NCI-H2196 treated with DMSO at 0.1 percent for 48 hours (cell line): Measurements from ENCODE around the gene DET1.
"Not testable (repeated sequence)": the region's sequence is repeated elsewhere in the genome, so short reads cannot be mapped to it uniquely, and the experiment has no call there.

Source experiments
- DNase-seq: peaks from one replicate; lab custom pipeline; 2025; ENCODE audit not compliant: unreplicated experiment; lab: John Stamatoyannopoulos, UW

The DET1 gene

DNA sequence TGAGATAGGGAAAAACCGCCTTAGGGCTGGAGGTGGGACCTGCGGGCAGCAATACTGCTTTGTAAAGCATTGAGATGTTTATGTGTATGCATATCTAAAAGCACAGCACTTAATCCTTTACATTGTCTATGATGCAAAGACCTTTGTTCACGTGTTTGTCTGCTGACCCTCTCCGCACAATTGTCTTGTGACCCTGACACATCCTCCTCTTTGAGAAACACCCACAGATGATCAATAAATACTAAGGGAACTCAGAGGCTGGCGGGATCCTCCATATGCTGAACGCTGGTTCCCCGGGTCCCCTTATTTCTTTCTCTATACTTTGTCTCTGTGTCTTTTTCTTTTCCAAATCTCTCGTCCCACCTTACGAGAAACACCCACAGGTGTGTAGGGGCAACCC is 5.4 kb downstream of the DET1 start:
- not testable (repeated sequence) for DNase-seq

DNA sequence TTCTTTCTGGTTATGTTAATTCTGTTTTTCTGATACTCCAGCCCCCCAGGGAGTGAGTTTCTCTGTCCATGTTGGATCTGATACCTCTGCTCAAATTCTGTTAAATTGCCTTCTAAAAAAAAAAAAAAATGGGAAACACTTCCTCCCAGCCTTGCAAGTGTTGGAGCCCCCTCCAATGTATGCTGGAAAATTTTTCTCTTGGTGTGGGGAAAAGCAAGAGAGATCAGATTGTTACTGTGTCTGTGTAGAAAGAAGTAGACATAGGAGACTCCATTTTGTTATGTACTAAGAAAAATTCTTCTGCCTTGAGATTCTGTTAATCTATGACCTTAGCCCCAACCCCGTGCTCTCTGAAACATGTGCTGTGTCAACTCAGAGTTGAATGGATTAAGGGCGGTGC is 6.1 kb downstream of the DET1 start:
- DNase-seq, result not testable (repeated sequence)

DNA sequence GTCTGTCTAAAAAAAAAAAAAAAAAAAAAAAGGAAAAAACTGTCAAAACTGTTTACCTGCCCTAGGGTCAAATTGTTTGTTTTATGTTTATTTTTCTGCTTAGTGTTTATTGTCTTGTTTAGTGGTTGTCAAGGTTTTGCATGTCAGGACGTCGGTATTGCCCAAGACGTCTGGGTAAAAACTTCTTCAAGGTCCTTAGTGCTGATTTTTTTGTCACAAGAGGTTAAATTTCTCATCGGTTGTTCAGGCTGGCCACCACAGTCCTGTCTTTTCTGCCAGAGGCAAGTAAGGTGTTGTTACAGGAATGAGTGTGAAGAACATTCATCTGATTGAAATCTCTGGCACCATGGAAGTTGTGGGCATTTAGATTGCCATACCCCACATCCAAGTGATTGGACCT is 7.0 kb downstream of the DET1 start:
- no peak for DNase-seq

DNA sequence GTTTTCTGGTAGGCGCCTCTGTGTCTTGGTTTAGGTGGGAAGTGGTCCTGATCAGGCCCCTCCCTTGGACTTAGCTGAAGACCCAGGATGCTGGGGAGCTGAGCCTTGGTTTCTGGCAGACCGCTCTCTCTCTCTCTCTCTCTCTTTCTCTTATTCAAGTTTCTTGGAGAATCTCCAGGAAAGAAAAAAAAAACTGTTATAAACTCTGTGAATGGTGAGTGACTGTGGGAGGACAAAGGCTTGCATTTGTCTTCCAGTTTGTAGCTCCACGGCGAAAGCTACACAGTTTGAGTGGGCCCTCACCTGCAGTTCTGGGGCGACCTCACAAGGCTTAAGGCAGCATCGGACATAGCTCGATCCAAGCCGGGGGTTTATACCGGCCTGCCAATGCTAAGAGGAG is 7.5 kb downstream of the DET1 start:
- no peak for DNase-seq

DNA sequence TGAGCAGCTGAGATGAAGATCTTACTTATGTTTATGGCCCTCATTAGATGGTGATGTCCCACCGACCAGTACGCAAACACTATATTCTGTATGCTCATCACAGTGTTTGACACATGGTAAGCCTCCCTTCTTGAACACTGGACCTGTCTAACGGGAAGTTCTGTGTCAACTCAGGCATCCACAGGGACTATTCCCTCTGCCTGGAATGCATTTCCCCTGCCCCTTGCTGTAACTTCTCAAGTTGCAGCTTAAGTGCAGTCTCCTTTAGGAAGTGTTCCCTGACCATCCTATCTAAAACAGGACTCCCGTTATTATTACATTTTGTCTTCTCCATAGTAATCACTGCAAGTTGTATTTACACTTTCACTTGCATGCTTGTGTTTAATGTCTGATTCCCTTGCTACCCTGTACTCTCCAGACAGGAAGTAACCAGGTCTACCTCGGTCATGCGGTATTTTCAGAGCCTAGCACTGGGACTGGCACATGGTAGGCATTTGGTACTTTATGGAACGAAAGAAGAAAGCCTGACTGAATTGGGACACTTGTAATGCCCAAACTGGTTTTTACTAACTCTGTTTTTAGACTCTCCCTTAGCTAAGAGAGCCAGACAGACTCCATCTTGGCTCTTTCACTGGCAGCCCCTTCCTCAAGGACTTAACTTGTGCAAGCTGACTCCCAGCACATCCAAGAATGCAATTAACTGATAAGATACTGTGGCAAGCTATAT is 8.7 kb downstream of the DET1 start:
- no peak for DNase-seq

DNA sequence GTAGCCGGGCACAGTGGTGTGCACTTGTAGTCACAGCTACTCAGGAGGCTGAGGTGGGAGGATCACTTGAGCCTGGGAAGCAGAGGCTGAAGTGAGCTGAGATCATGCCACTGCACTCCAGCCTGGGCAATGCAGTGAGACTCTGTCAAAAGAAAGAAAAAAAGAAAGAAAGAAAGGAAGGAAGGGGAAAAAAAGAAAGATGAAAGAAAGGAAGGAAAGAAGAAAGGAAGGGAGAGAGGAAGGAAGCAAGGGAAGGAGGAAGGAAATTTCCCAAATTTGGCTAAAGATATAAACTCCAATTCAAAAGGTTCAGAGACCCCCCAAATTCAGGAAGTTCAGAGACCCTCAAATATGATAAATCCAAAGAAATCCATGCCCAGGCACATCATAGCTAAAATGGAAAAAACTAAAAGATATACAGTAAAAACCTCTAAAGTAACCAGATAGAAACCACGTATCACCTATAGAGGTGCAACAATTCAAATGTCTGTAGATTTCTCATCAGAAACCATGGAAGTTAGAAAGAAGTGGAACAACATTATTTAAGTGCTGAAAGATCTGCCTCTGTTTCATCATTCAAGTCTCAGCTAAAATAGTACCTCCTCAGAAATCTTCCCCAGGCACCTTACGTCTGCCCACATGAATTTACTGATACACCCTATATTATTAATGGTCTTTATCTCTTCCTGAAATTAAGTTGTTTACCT is 10.7 kb downstream of the DET1 start:
- DNase-seq, result no peak

DNA sequence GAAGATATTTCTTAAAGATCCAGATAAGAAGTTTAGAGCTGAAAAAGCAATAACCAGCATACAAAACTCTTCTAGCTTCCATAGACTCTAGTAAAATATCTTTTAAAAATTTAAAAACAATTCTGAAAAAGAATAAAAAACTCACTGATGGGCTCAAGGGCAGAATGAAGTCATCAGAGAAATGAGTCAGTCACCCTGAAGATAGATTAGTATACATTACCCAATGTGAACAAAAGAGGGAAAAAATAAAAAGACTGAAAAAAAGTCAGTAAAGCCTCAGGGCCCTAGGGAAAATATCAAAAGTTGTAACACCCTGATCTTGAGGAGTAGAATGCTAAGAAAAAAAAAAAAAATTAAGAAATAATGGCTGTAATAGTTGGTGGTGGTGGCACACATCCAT is 11.4 kb downstream of the DET1 start:
- no peak for DNase-seq

DNA sequence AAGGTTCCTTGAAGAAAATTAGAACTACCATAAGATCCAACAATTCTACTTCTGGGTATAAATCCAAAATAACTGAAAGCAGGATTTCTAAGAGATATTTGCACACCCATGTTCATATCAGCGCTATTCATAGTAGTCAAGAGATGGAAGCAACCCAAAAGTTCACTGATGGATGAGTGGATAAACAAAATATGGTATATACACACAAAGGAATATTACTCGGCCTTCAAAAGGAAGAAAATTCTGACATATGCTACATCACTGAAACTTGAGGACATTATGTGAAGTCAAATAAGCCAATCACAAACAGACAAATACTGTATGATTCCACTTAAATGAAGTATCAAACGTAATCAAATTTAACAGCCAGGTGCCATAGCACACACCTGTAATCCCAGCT is 13.1 kb downstream of the DET1 start:
- DNase-seq, result no peak

DNA sequence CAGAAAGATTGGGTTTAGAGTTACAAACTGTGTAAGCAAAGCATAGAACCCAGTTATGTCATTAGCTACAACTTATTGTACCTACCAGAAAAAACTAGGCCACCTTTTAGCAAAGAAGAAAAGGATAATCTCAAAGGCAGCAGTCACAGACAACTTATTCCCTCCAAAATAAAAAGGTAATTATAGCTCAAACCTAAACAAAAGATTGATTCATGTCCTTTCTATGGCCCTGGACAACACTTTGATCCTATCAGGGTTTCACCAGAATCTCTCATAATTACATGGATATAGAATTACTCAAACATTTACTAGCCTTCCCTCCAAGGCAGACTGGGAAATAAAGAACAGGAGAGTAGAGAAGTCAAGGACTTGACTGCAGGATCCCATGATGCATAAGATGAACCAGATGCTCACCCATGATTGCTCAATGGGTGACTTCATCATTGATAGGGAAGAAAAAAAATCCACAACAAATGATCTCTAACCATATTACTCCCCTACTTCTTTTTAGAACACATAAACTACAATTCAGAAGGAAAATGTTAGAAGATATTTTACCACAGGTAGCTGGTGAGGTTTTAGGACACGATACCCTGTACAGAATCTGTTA is 17.4 kb downstream of the DET1 start:
- DNase-seq, result peak; percentile 13

DNA sequence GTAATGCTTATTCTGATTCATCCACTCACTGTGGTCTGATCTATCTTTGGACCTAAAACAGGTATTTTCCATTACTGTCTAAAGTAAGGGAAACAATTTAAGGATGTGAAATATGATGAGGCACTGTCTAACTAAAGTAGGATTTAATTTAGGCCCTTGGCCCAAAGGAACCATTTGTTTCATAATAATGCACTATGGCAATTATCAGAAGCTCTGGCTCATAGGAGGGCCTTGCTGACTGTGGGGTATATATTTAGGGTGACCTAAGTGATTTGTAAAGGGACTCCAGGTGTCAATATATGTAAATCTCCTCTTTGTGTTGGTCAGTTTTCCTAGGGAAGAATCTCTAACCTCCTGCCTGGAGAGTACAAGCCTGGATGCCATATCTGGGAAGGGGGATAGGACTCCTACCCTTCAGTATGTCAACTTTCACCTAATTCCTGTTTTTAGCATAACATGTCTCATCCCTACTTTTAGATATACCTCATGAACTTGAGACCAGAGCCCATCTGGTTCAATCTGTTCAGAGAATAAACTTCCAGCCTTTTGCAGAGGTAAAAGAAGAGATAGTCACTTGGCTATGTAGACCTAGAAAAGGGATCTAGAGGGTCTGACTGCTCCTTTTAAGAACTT is 20.1 kb downstream of the DET1 start:
- DNase-seq, result no peak

DNA sequence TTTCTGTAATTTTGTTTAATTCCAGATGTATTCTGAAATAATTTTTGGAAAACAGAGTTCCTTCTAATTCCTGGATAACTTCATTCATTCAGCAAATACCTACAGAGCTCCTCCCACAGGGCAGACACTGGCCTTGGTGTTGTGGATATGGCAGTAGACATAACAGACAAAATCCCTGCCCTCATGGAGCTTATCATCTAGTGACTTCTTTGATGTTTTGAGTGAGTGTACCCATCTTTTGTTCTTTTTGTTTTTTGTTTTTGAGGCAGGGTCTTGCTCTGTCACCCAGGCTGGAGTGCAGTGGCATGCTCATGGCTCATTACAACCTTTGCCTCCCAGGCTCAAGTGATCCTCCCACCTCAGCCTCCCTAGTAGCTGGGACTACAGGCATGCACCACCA is 21.1 kb downstream of the DET1 start:
- DNase-seq, result no peak

DNA sequence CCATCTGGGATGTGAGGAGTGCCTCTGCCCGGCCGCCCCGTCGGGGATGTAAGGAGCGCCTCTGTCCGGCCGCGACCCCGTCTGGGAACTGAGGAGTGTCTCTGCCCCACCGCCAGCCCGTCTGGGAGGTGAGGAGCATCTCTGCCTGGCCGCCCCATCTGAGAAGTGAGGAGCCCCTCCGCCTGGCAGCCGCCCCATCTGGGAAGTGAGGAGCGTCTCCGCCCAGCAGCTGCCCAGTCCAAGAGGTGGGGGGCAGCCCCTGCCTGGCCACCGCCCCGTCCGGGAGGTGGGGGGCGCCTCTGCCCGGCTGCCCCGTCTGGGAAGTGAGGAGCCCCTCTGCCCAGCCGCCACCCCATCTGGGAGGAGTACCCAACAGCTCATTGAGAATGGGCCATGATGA is 22.4 kb downstream of the DET1 start:
- DNase-seq, result not testable (repeated sequence)

DNA sequence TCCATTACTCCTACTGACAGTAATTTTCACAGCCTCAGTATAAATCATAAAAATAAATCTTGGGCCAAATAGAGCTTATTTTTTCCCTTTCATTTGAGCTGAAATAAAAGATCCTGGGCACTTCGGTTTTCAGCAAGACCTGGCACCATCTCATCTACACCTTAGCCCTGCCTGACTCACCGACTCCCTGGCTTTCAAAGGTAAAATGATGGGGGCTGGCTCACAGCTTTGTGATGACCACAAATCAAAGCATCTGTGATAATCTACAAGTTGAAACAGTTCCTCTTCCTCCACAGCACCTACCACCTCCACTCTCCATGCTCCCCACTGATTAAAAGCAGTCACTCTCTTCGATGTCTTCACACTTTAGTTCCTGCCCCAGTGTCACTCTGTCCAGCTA is 27.6 kb downstream of the DET1 start:
- DNase-seq, result no peak

DNA sequence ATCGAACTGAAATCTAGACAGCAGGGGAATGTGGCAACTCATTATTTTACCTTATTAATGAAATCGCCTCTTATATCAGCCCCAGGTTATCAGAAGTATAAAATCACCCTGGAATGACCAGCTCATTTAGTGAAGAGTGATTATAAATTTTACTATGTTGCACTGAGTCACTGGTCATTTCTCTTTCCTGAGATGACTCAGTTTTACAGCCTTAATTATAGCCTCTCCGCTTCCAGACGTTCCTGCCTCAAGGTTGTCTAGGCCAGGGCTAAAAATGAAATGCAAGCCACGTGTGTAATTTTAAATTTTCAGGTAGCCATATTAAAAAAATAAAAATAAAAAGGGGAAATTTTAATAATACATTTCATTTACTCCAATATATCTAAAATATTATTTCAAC is 33.3 kb downstream of the DET1 start:
- no peak for DNase-seq

DNA sequence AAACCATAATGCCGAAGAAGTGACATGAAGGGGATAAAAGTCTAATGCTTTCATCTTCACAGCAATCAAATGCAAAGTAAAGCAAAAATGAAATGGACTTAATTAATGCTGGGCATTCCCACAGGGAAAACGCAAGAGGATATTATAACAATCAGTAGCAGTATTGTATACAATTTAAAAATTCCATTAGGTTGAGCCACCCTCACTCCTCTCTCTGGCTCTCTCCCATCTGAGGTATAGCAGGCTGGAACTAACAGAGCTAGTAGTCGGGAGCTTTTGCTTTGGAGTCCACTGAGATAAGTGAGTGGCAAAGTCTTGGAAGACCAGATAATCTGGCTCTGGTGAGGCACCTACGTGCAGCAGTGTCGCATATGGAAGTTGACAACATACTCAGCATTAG is 33.9 kb downstream of the DET1 start:
- no peak for DNase-seq

DNA sequence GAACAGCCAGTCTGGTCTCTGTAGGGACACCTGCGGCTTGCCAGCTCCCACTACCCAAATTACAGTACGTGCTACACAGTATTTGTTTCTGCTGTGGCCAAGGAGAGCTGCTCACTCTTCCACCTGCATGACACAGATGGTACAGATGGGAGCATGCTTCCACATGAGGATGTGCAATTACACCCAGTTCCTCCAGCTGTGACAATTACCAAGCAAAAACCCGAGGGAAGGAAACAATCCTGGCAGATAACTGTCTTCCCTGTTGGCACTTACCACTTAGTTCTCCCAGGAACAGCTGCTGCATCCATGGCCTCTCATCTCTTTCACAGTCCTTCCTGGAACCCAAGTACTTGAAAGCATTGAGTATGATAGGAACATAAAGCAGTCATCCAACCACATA is 34.4 kb downstream of the DET1 start:
- no peak for DNase-seq

DNA sequence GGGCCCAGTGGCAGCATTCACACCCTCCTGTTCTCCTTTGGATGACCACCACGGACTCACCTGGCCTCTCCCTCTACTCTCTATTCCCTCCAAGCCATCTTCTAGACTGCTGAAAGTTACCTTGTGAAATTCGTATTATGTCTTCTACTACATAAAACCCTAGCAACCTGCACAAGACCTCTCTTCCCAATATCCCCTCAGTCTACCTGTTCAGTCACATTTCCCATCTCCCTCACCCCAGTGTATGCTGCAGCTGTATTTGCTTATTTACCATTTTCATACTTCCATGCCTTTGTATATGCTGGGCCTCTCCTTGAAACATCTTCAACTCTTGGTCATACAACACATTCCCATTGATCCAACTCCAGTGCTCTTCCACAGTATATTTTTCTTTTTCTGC is 35.3 kb downstream of the DET1 start:
- DNase-seq, result no peak

DNA sequence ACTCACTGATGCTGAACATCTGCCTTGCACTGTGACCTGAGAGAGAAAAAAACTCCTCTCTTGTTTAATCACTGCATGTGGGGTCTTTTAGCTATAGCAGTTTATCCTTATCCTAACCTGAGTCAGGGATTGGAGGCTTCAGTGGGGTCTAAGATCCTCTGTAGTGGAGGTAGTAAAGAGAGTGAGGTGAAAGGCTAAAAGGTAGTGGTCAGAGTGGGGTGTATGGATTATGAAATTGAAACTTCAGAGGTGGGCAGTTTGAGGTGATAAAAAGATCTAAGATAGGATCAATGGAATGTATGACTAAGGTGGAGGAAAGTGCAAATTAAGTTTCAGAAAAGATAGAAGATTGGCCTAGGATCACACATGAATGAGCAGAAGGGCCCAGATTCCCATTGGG is 36.5 kb downstream of the DET1 start:
- no peak for DNase-seq

DNA sequence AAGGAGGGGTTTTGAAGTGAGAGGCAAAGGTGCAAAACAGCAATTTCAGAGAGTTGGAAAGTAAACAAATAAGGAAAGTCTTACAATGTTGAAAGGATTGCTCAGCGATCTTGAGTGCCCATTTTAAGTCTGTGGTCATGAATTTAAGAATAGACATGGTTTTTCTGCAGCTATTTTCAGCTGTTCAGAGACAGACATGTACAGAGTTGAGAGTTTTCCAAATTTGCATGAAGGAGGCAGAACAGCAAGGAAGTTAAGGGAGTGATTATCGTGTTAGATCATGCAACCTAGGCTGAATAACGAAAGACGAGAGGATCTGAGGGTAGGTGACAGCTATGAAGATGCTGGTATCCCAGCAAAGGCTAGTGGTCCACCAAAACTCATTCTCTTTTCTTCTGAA is 37.2 kb downstream of the DET1 start:
- DNase-seq, result no peak

DNA sequence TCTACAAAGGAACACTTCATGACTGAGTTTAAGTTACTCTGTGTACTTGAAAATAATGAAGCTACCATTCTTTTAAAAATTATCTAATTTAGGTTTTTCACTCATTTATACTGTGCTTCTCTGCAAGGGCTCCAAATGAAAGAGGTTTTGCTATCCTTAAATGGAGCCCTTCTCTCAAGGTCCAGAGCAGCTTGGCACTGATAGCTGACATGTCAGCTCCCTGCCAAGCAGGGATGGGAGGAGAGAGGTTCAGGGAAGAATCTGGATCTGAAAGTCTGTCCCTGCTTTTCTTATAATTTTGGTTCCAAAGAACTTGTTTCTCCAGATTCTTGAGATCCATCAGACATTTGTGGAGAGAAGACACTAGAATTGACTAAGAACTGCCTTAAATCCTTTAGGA is 39.9 kb downstream of the DET1 start:
- no peak for DNase-seq

DNA sequence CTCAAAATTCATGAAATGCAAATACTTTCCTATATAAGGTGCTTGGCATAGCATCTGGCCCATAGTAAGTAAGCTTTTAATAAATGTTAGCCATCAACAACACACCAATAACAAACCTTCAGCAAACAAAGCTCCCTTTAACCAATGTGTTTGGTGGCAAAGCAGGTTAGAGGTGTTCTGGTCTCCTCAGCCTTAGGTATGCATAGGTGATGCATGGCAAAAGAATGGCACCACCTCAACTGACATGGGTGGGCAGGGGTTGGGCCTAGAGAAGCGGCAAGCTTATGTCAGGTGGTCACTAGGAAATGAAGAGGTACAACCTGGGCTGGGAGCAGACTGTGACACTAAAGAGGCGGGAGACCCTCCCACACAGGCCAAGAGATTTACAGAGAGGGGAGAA is 40.8 kb downstream of the DET1 start:
- no peak for DNase-seq

DNA sequence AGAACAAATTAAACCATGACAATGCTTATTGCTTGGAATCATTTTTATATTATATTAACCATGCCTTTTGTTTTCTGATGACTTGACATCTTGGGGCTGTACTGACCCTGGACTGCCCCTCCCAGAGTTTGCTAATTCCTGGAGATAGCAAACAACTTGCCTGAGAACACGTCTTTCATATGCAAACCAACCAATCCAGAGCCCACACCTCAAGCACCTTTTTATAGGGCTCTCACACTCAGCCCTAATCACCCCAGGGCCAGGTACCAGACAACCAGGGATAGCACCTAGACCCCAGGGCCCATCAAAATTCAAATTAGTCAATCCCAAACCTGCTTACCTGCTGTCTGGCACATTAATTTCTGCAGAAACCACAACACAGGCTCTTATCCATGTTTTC is 42.0 kb downstream of the DET1 start:
- DNase-seq, result no peak
